GM23338 (cell line): Measurements from ENCODE around the gene CRYZL1. TPM values are rescaled to one million over a fixed set of nuclear protein-coding genes. Genes with fewer than 3 reads are reported as not detected.

Experiments used
- ATAC-seq: fragments of 200-7000 bp; cut with Tn5 transposase; 3 replicates; pipeline ENCODE4 v1.9.1; 2020
- DNase-seq: peaks from one replicate; pipeline ENCODE4 v3.0.0-alpha.2; 2015; ENCODE audit warnings: low spot score
- H2AFZ ChIP-seq: fragments of 200-600 bp; sonication (generic); 2 replicates; pipeline ENCODE4 v1.8.0; 2016; ENCODE audit warnings: antibody characterized with exemption, mild to moderate bottlenecking, moderate library complexity
- H3F3A ChIP-seq: fragments of 200-600 bp; sonication (generic); replicated peaks from 2 replicates; pipeline ENCODE4 v1.8.0; 2017; ENCODE audit warnings: antibody characterized with exemption, mixed run types, low read depth
- H3K27ac ChIP-seq: fragments of 200-600 bp; sonication (generic); 2 replicates; pipeline ENCODE4 v1.6.1; 2016; ENCODE audit warnings: low read depth
- H3K27me3 ChIP-seq: fragments of 200-600 bp; sonication (generic); 2 replicates; pipeline ENCODE4 v1.8.0; 2016; ENCODE audit warnings: mild to moderate bottlenecking, mixed run types, moderate library complexity; ENCODE audit not compliant: insufficient read depth
- H3K36me3 ChIP-seq: fragments of 200-600 bp; sonication (generic); 2 replicates; pipeline ENCODE4 v1.8.0; 2016; ENCODE audit warnings: mild to moderate bottlenecking; ENCODE audit not compliant: insufficient read depth
- H3K4me1 ChIP-seq: fragments of 200-600 bp; sonication (generic); 2 replicates; pipeline ENCODE4 v1.8.0; 2016; ENCODE audit warnings: mild to moderate bottlenecking, moderate library complexity; ENCODE audit not compliant: insufficient read depth
- H3K4me2 ChIP-seq: fragments of 200-600 bp; sonication (generic); 2 replicates; pipeline ENCODE4 v1.7.1; 2017; ENCODE audit warnings: mixed run types
- H3K4me3 ChIP-seq: fragments of 200-600 bp; sonication (generic); 2 replicates; pipeline ENCODE4 v1.6.1; 2016; ENCODE audit warnings: mixed run types
- H3K79me2 ChIP-seq: fragments of 200-600 bp; sonication (generic); replicated peaks from 2 replicates; pipeline ENCODE4 v1.8.0; 2017; ENCODE audit warnings: mild to moderate bottlenecking; ENCODE audit not compliant: insufficient read depth
- H3K9me2 ChIP-seq: fragments of 200-600 bp; sonication (generic); 2 replicates; pipeline ENCODE4 v1.8.0; 2017; ENCODE audit not compliant: insufficient read depth
- H4K20me1 ChIP-seq: fragments of 200-600 bp; sonication (generic); replicated peaks from 2 replicates; pipeline ENCODE4 v1.8.0; 2017; ENCODE audit warnings: mild to moderate bottlenecking; ENCODE audit not compliant: insufficient read depth
- H3K27ac Mint-ChIP-seq: 2 replicates; pipeline ENCODE4 v1.8.0; 2020; ENCODE audit warnings: inconsistent platforms, mild to moderate bottlenecking, moderate library complexity, mixed read lengths
- H3K27me3 Mint-ChIP-seq: 3 replicates; pipeline ENCODE4 v1.8.0; 2022; ENCODE audit warnings: low read depth, mild to moderate bottlenecking, moderate library complexity, mixed read lengths, inconsistent platforms; ENCODE audit not compliant: insufficient read depth, poor library complexity
- H3K36me3 Mint-ChIP-seq: 3 replicates; pipeline ENCODE4 v1.8.0; 2021; ENCODE audit warnings: low read depth, mild to moderate bottlenecking, inconsistent platforms, moderate library complexity, mixed read lengths
- H3K4me1 Mint-ChIP-seq: 3 replicates; pipeline ENCODE4 v1.8.0; 2020; ENCODE audit warnings: mild to moderate bottlenecking, inconsistent platforms, mixed read lengths
- H3K4me3 Mint-ChIP-seq: 3 replicates; pipeline ENCODE4 v1.8.0; 2021; ENCODE audit warnings: moderate library complexity, mild to moderate bottlenecking, inconsistent platforms, mixed read lengths
- H3K9me3 Mint-ChIP-seq: 3 replicates; pipeline ENCODE4 v1.8.0; 2020; ENCODE audit warnings: moderate library complexity, mild to moderate bottlenecking, inconsistent platforms, mixed read lengths
- CREB1 ChIP-seq: fragments of 250-450 bp; sonication (Bioruptor Pico); IDR thresholded peaks from 2 replicates; pipeline ENCODE4 v1.5.0; 2020; ENCODE audit warnings: low read depth, mild to moderate bottlenecking, moderate library complexity
- ETS1 ChIP-seq: IDR thresholded peaks from 2 replicates; pipeline ENCODE4 v1.6.1; 2016; ENCODE audit warnings: antibody characterized with exemption
- EZH2 ChIP-seq: fragments of 200-600 bp; sonication (generic); IDR thresholded peaks from one replicate; pipeline ENCODE4 v1.8.0; 2017; ENCODE audit warnings: antibody characterized with exemption, mild to moderate bottlenecking, low read depth; ENCODE audit not compliant: unreplicated experiment
- EZH2phosphoT487 ChIP-seq: fragments of 200-600 bp; sonication (generic); IDR thresholded peaks from one replicate; pipeline ENCODE4 v1.8.1; 2018; ENCODE audit warnings: antibody characterized with exemption; ENCODE audit not compliant: unreplicated experiment
- JUNB ChIP-seq: IDR thresholded peaks from one replicate; pipeline ENCODE4 v1.6.1; 2016; ENCODE audit warnings: antibody characterized with exemption; ENCODE audit not compliant: unreplicated experiment
- NANOG ChIP-seq: IDR thresholded peaks from 2 replicates; pipeline ENCODE4 v1.6.1; 2016; ENCODE audit warnings: antibody characterized with exemption, borderline replicate concordance
- ZNF114 ChIP-seq: fragments of 250-450 bp; sonication (Bioruptor Pico); IDR thresholded peaks from 2 replicates; pipeline ENCODE4 v1.5.0; 2020; ENCODE audit warnings: mild to moderate bottlenecking, moderate library complexity
- ZNF331 ChIP-seq: fragments of 250-450 bp; sonication (Bioruptor Pico); IDR thresholded peaks from 2 replicates; pipeline ENCODE4 v1.5.0; 2020; ENCODE audit warnings: low read depth, mild to moderate bottlenecking, moderate library complexity
- ZNF462 ChIP-seq: fragments of 250-450 bp; sonication (Bioruptor Pico); IDR thresholded peaks from 2 replicates; pipeline ENCODE4 v1.5.0; 2020; ENCODE audit warnings: mild to moderate bottlenecking, moderate library complexity
- polyA plus RNA-seq: library from polyadenylated mRNA; unstranded; fragments of >200 nt; fragmentation: Nextera tagmentation; extraction: Ambion mirVana; gene quantifications from 2 replicates; pipeline ENCODE4 v1.2.1, GENCODE V29; 2016
- total RNA-seq: library from RNA; depleted of rRNA; stranded (reverse); fragments of >200 nt; shearing (Covaris generic); gene quantifications from 2 replicates; pipeline ENCODE4 v1.2.3, GENCODE V29; 2014
- TF ChIP-seq, protein P1 (sequence below), 2 experiments: fragments of 200-600 bp in 1 of 2; sonication (generic) in 1 of 2; conservative IDR thresholded peaks; 2 replicates each; pipeline versions ENCODE4 v1.5.1 to v1.6.1; 2016 to 2017; ENCODE audit warnings: antibody characterized with exemption in 2 of 2, low read depth in 2 of 2, mild to moderate bottlenecking in 2 of 2, moderate library complexity in 1 of 2

CRYZL1 gene
- total and polyA plus RNA-seq, 2 experiments from 2014 or later = 23.8 to 40.5 TPM

DNA sequence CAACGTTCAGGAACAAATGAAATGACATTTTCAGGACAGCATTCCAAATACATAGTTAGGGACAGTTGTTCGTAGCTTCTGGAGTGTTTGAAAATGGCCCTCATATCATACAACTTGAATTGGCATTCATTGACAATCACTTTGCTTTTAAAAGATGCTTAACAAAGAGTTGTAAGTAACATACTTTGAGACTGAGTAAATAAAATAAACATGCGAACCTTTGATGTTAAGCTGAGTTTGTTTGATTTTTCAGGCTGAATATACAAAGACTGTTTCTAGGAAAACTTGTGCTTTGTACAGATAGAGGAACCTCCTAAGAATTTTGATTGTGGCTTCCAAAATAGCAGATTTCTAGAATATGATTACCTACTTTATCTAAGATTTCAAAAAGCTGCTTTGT is 46.1 kb upstream of the CRYZL1 start:
- no peak overlapping the region for H3K27ac ChIP-seq
- ATAC-seq = no peak
- no peak overlapping the region for H2AFZ ChIP-seq
- H3F3A ChIP-seq = no peaks in the 10 kb centered on the region
- no peaks in the 10 kb centered on the region for H3K27me3 ChIP-seq
- no peaks in the 10 kb centered on the region for H3K36me3 ChIP-seq
- H3K4me3 Mint-ChIP-seq = no peak overlapping the region
- no peaks in the 10 kb centered on the region for H3K9me3 Mint-ChIP-seq
- no peak for DNase-seq
- H4K20me1 ChIP-seq = peaks cover 4% of the 10 kb centered on the region; the same call in 1 of the 2 replicates
- TF ChIP-seq ZNF462 (no peak), JUNB (no peak), CREB1 (CRISPR knock-in tag) (no peak), ZNF114 (no peak), NANOG (no peak), ZNF331 (CRISPR knock-in tag) (no peak), EZH2 (no peak), EZH2phosphoT487 (no peak), ETS1 (no peak)
- TF ChIP-seq, protein P1, sequence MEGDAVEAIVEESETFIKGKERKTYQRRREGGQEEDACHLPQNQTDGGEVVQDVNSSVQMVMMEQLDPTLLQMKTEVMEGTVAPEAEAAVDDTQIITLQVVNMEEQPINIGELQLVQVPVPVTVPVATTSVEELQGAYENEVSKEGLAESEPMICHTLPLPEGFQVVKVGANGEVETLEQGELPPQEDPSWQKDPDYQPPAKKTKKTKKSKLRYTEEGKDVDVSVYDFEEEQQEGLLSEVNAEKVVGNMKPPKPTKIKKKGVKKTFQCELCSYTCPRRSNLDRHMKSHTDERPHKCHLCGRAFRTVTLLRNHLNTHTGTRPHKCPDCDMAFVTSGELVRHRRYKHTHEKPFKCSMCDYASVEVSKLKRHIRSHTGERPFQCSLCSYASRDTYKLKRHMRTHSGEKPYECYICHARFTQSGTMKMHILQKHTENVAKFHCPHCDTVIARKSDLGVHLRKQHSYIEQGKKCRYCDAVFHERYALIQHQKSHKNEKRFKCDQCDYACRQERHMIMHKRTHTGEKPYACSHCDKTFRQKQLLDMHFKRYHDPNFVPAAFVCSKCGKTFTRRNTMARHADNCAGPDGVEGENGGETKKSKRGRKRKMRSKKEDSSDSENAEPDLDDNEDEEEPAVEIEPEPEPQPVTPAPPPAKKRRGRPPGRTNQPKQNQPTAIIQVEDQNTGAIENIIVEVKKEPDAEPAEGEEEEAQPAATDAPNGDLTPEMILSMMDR (conservative IDR thresholded peaks at IDR 0.05; ENCODE audit: low read depth in 2 of 2) = no peak
- H3K36me3 Mint-ChIP-seq = no peaks in the 10 kb centered on the region
- no peaks in the 10 kb centered on the region for H3K9me2 ChIP-seq
- peaks cover 6% of the 10 kb centered on the region for H3K27me3 Mint-ChIP-seq
- no peak overlapping the region for H3K27ac Mint-ChIP-seq
- H3K4me1 ChIP-seq = peaks cover 62% of the 10 kb centered on the region
- peak overlapping the region; percentile 2; the same call in 1 of the 2 replicates for H3K4me2 ChIP-seq
- peaks cover 83% of the 10 kb centered on the region for H3K79me2 ChIP-seq
- no peak overlapping the region for H3K4me3 ChIP-seq
- peaks cover 67% of the 10 kb centered on the region for H3K4me1 Mint-ChIP-seq
